ENCODE data around the gene EOGT. TPM values are rescaled to one million over a fixed set of nuclear protein-coding genes. Genes with fewer than 3 reads are reported as not detected.

Gene EOGT
- total and polyA plus RNA-seq, 7 donors: 10.2 to 33.0 (median 13.9) TPM

GRCh38 chr3:69052472-69052898 is 39.0 kb upstream of the EOGT start:
- no peaks in the 10 kb centered on the region for H3K27me3 ChIP-seq (ENCODE audit: insufficient read depth in 3 of 3, low read length in 2 of 3)
- DNase-seq (no peak), ATAC-seq (peak in 2 of 4 donors; percentile 12 to 19)
- intact Hi-C loops (cut with DNase I): loop anchor here in 1 of 2 donors (10.0 kb wide), 1 partner anchor 252 kb away; no protein-coding TSS in a partner anchor
- peaks cover 13% of the 10 kb centered on the region for H3K4me1 ChIP-seq
- H3K27ac ChIP-seq: peak overlapping the region; percentile 96
- 6 to 10% (median 6%) methylated on average over 9 of the region's 9 CpGs for WGBS, 3 donors
- peaks cover 0 to 72% of the 10 kb centered on the region in 2 donors for H3K36me3 ChIP-seq (ENCODE audit: insufficient read depth in 1 of 2, low read depth in 1 of 2)
- no peak for TF ChIP-seq CTCF (IDR thresholded peaks at IDR 0.05)
- no peaks in the 10 kb centered on the region for H3K9me3 ChIP-seq
- peak overlapping the region; percentile 94 for H3K4me3 ChIP-seq

- Histone ChIP-seq H3K4me1 (peaks cover 13% of the 10 kb centered on the region), H3K27ac (peak within 1 kb of the TSS; percentile 96), H3K4me3 (peak within 1 kb of the TSS; percentile 94), H3K9me3 (no peaks in the 10 kb centered on the region), H3K36me3 (ENCODE audit: insufficient read depth in 1 of 2, low read depth in 1 of 2) (peaks cover 0 to 72% of the 10 kb centered on the region in 2 donors), H3K27me3 (ENCODE audit: insufficient read depth in 3 of 3, low read length in 2 of 3) (no peaks in the 10 kb centered on the region)
- intact Hi-C loops (cut with DNase I): loop anchor here in 1 of 2 donors (10.0 kb wide), 1 partner anchor 253 kb away; no protein-coding TSS in a partner anchor
- TF ChIP-seq CTCF (IDR thresholded peaks at IDR 0.05): no peak
- DNase-seq (peak; percentile 98 to 99), ATAC-seq (peak; percentile 99)
- WGBS, 3 donors: 0 to 1% (median 0%) methylated on average over 45 of the region's 45 CpGs
Measured at GRCh38 chr3:69051756-69052471, 38.4 kb upstream of the EOGT start, which contains the start of gene TMF1. Gene TMF1, minus strand, starts transcription at chr3:69052333. Its CDS starts 247 bp downstream, at chr3:69052086.

GRCh38 chr3:69048990-69049389 is 35.5 kb upstream of the EOGT start:
- DNase-seq (no peak), ATAC-seq (no peak)
- H3K4me1 ChIP-seq: peaks cover 13% of the 10 kb centered on the region
- H3K9me3 ChIP-seq: no peaks in the 10 kb centered on the region
- no peak for TF ChIP-seq CTCF (IDR thresholded peaks at IDR 0.05)
- no peak overlapping the region for H3K27ac ChIP-seq
- WGBS, 3 donors: 95 to 100% (median 100%) methylated on average over 2 of the region's 2 CpGs
- no peaks in the 10 kb centered on the region for H3K27me3 ChIP-seq (ENCODE audit: insufficient read depth in 3 of 3, low read length in 2 of 3)
- no peak overlapping the region for H3K4me3 ChIP-seq
- intact Hi-C loops (cut with DNase I): no loop called here
- H3K36me3 ChIP-seq (ENCODE audit: insufficient read depth in 1 of 2, low read depth in 1 of 2): peaks cover 0 to 71% of the 10 kb centered on the region in 2 donors

GRCh38 chr3:69044608-69045007 is 31.1 kb upstream of the EOGT start:
- no peaks in the 10 kb centered on the region for H3K27me3 ChIP-seq (ENCODE audit: insufficient read depth in 3 of 3, low read length in 2 of 3)
- intact Hi-C loops (cut with DNase I): no loop called here
- no peaks in the 10 kb centered on the region for H3K4me1 ChIP-seq
- TF ChIP-seq CTCF (IDR thresholded peaks at IDR 0.05): no peak
- H3K36me3 ChIP-seq (ENCODE audit: insufficient read depth in 1 of 2, low read depth in 1 of 2): peaks cover 0 to 98% of the 10 kb centered on the region in 2 donors
- ATAC-seq (no peak), DNase-seq (no peak)
- H3K9me3 ChIP-seq: no peaks in the 10 kb centered on the region
- no peak overlapping the region for H3K27ac ChIP-seq
- no peak overlapping the region for H3K4me3 ChIP-seq
- WGBS, 3 donors: 93 to 97% (median 97%) methylated on average over 2 of the region's 2 CpGs
